Neural progenitor cell (in vitro differentiated cells): ENCODE results near the gene RBM28. TPM values are rescaled to one million over a fixed set of nuclear protein-coding genes. Genes with fewer than 3 reads are reported as not detected.

Experiments used
- DNase-seq: peaks from one replicate; pipeline ENCODE4 v3.0.0-alpha.2; 2016; ENCODE audit warnings: low spot score
- H2AFZ ChIP-seq: fragments of 200-600 bp; sonication (generic); replicated peaks from 2 replicates; pipeline ENCODE4 v1.6.1; 2016; ENCODE audit warnings: antibody characterized with exemption
- H3F3A ChIP-seq: fragments of 200-600 bp; sonication (generic); 2 replicates; pipeline ENCODE4 v1.6.1; 2016; ENCODE audit warnings: antibody characterized with exemption, low read depth
- H3K27ac ChIP-seq: fragments of 200-600 bp; sonication (generic); 2 replicates; pipeline ENCODE4 v1.5.1; 2016; ENCODE audit warnings: mild to moderate bottlenecking
- H3K27me3 ChIP-seq: fragments of 200-600 bp; sonication (generic); 2 replicates; pipeline ENCODE4 v1.6.1; 2016; ENCODE audit warnings: mild to moderate bottlenecking, moderate library complexity
- H3K36me3 ChIP-seq: fragments of 200-600 bp; sonication (generic); 2 replicates; pipeline ENCODE4 v1.5.1; 2016
- H3K4me1 ChIP-seq: fragments of 200-600 bp; sonication (generic); 2 replicates; pipeline ENCODE4 v1.6.1; 2016; ENCODE audit warnings: mixed run types
- H3K4me2 ChIP-seq: fragments of 200-600 bp; sonication (generic); 2 replicates; pipeline ENCODE4 v1.6.1; 2016
- H3K4me3 ChIP-seq: fragments of 200-600 bp; sonication (generic); 2 replicates; pipeline ENCODE4 v1.5.1; 2016
- H3K79me2 ChIP-seq: fragments of 200-600 bp; sonication (generic); 2 replicates; pipeline ENCODE4 v1.6.1; 2016; ENCODE audit warnings: low read depth
- H3K9ac ChIP-seq: fragments of 200-600 bp; sonication (generic); 2 replicates; pipeline ENCODE4 v1.6.1; 2016
- H3K9me3 ChIP-seq: fragments of 200-600 bp; sonication (generic); 2 replicates; pipeline ENCODE4 v1.5.1; 2016; ENCODE audit warnings: low read depth
- H4K20me1 ChIP-seq: fragments of 200-600 bp; sonication (generic); 2 replicates; pipeline ENCODE4 v1.6.1; 2016; ENCODE audit warnings: low read depth
- H3K27ac Mint-ChIP-seq: 3 replicates; pipeline ENCODE4 v1.8.0; 2021; ENCODE audit warnings: mixed read lengths
- H3K27me3 Mint-ChIP-seq: 2 replicates; pipeline ENCODE4 v1.8.0; 2022; ENCODE audit warnings: low read depth, mild to moderate bottlenecking, inconsistent platforms, moderate library complexity, mixed read lengths; ENCODE audit not compliant: insufficient read depth
- H3K36me3 Mint-ChIP-seq: 3 replicates; pipeline ENCODE4 v1.8.0; 2021; ENCODE audit warnings: mixed read lengths
- H3K4me1 Mint-ChIP-seq: 3 replicates; pipeline ENCODE4 v1.8.0; 2021; ENCODE audit warnings: mixed read lengths
- H3K4me3 Mint-ChIP-seq: 3 replicates; pipeline ENCODE4 v1.8.0; 2021; ENCODE audit warnings: mild to moderate bottlenecking, moderate library complexity, mixed read lengths
- H3K9me3 Mint-ChIP-seq: 3 replicates; pipeline ENCODE4 v1.8.0; 2020; ENCODE audit warnings: mixed read lengths
- CTCF ChIP-seq: fragments of 200-600 bp; sonication (generic); IDR thresholded peaks from 2 replicates; pipeline ENCODE4 v1.5.1; 2017; ENCODE audit warnings: antibody characterized with exemption, mild to moderate bottlenecking
- EZH2 ChIP-seq: fragments of 200-600 bp; sonication (generic); IDR thresholded peaks from 2 replicates; pipeline ENCODE4 v1.6.1; 2017; ENCODE audit warnings: antibody characterized with exemption, mild to moderate bottlenecking, moderate library complexity
- EZH2phosphoT487 ChIP-seq: fragments of 200-600 bp; sonication (generic); IDR thresholded peaks from 2 replicates; pipeline ENCODE4 v1.6.1; 2017; ENCODE audit warnings: antibody characterized with exemption
- total RNA-seq: library from RNA; depleted of rRNA; stranded (reverse); fragments of >200 nt; gene quantifications from 2 replicates; pipeline ENCODE4 v1.2.3, GENCODE V29; 2015; ENCODE audit warnings: low replicate concordance

Gene RBM28
- total RNA-seq, 1 donor from 2014 or later: 33.5 TPM

- Mint-ChIP-seq H3K27me3 (peaks cover 6% of the 10 kb centered on the region), H3K9me3 (no peaks in the 10 kb centered on the region), H3K36me3 (no peaks in the 10 kb centered on the region), H3K4me3 (peak overlapping the region; percentile 1), H3K4me1 (peaks cover 36% of the 10 kb centered on the region), H3K27ac (peak overlapping the region; percentile 35)
- Histone ChIP-seq H3K9me3 (no peaks in the 10 kb centered on the region), H3K4me2 (peak overlapping the region; percentile 31), H3K36me3 (no peaks in the 10 kb centered on the region), H4K20me1 (no peaks in the 10 kb centered on the region), H3F3A (peaks cover 3% of the 10 kb centered on the region), H3K4me1 (peaks cover 21% of the 10 kb centered on the region), H3K27ac (no peak overlapping the region), H3K4me3 (no peak overlapping the region), H3K79me2 (no peaks in the 10 kb centered on the region), H2AFZ (no peak overlapping the region), H3K9ac (no peak overlapping the region), H3K27me3 (no peaks in the 10 kb centered on the region)
- TF ChIP-seq EZH2phosphoT487 (no peak), CTCF (no peak), EZH2 (no peak)
- no peak for DNase-seq
These were observed 36.3 kb upstream of the RBM28 start for GRCh38 chr7:128379900-128380479.

DNA sequence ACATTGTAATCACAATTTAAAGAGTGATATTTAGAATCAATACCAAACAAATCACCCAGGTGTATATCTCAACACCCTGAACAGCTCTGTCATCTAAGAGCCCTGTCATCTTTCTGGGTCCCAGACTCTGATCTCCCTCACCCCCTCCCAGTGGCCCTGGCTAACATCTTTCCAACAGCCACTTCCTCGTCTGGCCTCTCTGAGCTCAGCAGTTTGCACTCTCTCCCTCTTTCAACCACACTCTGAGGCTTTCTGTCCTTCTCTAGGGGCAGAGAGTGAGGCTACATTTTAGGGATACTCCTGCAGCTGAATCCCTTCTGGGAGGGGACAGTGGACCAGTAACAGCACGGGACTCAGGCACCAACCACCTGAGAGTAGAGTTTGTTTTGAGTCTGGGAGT is 34.9 kb upstream of the RBM28 start:
- peaks cover 2% of the 10 kb centered on the region for H3K9me3 Mint-ChIP-seq
- peak overlapping the region; percentile 69 for H2AFZ ChIP-seq
- peaks cover 6% of the 10 kb centered on the region for H3K27me3 Mint-ChIP-seq
- DNase-seq: no peak
- H3K27me3 ChIP-seq: no peaks in the 10 kb centered on the region
- H3K9ac ChIP-seq: no peak overlapping the region
- H3K4me3 Mint-ChIP-seq: no peak overlapping the region
- peaks cover 21% of the 10 kb centered on the region for H3K4me1 ChIP-seq
- H3K4me1 Mint-ChIP-seq: peaks cover 33% of the 10 kb centered on the region
- H3F3A ChIP-seq: peaks cover 3% of the 10 kb centered on the region
- H4K20me1 ChIP-seq: no peaks in the 10 kb centered on the region
- no peaks in the 10 kb centered on the region for H3K36me3 Mint-ChIP-seq
- H3K9me3 ChIP-seq: no peaks in the 10 kb centered on the region
- H3K27ac ChIP-seq: no peak overlapping the region
- no peak overlapping the region for H3K4me2 ChIP-seq
- H3K4me3 ChIP-seq: no peak overlapping the region
- H3K79me2 ChIP-seq: no peaks in the 10 kb centered on the region
- no peaks in the 10 kb centered on the region for H3K36me3 ChIP-seq
- TF ChIP-seq EZH2phosphoT487: no peak
- TF ChIP-seq CTCF: no peak
- TF ChIP-seq EZH2: no peak
- H3K27ac Mint-ChIP-seq: no peak overlapping the region

DNA sequence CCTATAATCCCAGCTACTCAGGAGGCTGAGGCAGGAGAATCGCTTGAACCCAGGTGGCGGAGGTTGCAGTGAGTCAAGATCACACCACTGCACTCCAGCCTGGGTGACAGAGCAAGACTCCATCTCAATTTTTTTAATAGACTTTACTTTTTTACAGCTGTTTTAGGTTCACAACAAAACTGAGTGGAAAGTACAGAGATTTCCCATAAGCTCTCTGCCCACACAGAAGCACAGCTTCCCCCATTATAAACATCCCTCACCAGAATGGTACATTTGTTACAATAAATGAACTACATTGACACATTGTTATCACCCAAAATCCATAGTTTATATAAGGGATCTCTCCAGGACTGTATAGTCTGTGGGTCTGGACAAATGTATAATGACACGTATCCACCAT is 32.4 kb upstream of the RBM28 start:
- peaks cover 2% of the 10 kb centered on the region for H3K9me3 Mint-ChIP-seq
- H3K4me2 ChIP-seq: no peak overlapping the region
- peaks cover 3% of the 10 kb centered on the region for H3F3A ChIP-seq
- H3K36me3 Mint-ChIP-seq: no peaks in the 10 kb centered on the region
- no peak overlapping the region for H3K4me3 Mint-ChIP-seq
- peaks cover 22% of the 10 kb centered on the region for H3K4me1 Mint-ChIP-seq
- H3K9ac ChIP-seq: no peak overlapping the region
- H4K20me1 ChIP-seq: no peaks in the 10 kb centered on the region
- H3K27ac Mint-ChIP-seq: no peak overlapping the region
- H3K4me3 ChIP-seq: no peak overlapping the region
- H3K27me3 ChIP-seq: no peaks in the 10 kb centered on the region
- no peak for DNase-seq
- H3K27me3 Mint-ChIP-seq: peaks cover 2% of the 10 kb centered on the region
- peaks cover 16% of the 10 kb centered on the region for H3K4me1 ChIP-seq
- no peaks in the 10 kb centered on the region for H3K9me3 ChIP-seq
- no peaks in the 10 kb centered on the region for H3K36me3 ChIP-seq
- TF ChIP-seq EZH2phosphoT487: no peak
- no peak overlapping the region for H2AFZ ChIP-seq
- no peaks in the 10 kb centered on the region for H3K79me2 ChIP-seq
- no peak overlapping the region for H3K27ac ChIP-seq

GRCh38 chr7:128374041-128374440 is 30.3 kb upstream of the RBM28 start:
- H3K9me3 Mint-ChIP-seq: peaks cover 2% of the 10 kb centered on the region
- peaks cover 7% of the 10 kb centered on the region for H3K4me1 Mint-ChIP-seq
- H3K9me3 ChIP-seq: no peaks in the 10 kb centered on the region
- no peaks in the 10 kb centered on the region for H3K36me3 Mint-ChIP-seq
- DNase-seq: no peak
- TF ChIP-seq EZH2phosphoT487 (no peak), CTCF (no peak), EZH2 (no peak)
- H3K9ac ChIP-seq: no peak overlapping the region
- H4K20me1 ChIP-seq: no peaks in the 10 kb centered on the region
- no peaks in the 10 kb centered on the region for H3K4me1 ChIP-seq
- no peak overlapping the region for H2AFZ ChIP-seq
- no peak overlapping the region for H3K4me2 ChIP-seq
- no peak overlapping the region for H3K27ac ChIP-seq
- no peaks in the 10 kb centered on the region for H3K79me2 ChIP-seq
- no peaks in the 10 kb centered on the region for H3F3A ChIP-seq
- H3K27ac Mint-ChIP-seq: no peak overlapping the region
- H3K27me3 Mint-ChIP-seq: peaks cover 2% of the 10 kb centered on the region
- H3K4me3 Mint-ChIP-seq: no peak overlapping the region
- H3K27me3 ChIP-seq: no peaks in the 10 kb centered on the region
- H3K36me3 ChIP-seq: no peaks in the 10 kb centered on the region
- H3K4me3 ChIP-seq: no peak overlapping the region
